ENCODE results near the gene TENT5C.

Gene TENT5C

DNA sequence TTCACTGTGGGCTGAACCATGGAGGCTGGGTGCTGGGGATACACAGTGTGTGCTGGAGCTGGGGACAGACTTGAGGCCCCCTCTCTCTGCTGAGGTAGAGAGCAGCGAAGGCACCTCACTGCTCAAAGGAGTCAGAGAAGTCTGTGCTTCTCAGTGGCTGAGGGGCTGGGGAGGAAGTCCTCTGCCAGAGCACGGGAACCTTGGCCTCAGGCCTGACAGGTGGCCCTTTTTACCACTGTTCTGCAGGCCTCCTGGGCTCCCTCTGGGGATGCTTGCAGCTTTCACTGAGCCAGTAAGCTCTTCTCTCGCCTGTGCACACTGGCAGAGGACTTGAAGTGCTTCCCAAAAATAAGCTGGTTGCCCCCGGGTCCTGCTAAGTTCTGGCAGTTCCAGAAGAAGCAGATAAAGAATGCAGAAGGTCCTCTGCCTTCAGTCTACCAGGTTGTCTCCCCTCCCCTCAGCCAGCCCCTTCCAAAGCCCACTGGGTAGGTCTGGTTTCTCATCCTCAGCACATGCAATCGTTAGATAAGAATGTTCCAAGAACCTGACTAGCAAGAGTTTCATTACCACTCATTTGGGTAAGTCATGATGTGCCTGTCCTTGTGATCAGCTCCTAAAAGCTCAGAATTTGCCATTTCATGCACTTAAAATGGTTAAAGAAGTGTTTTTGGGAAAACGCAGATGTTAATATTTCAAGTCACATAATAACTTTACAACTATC, 53.9 kb downstream of the TENT5C start:
- no peak for DNase-seq

DNA sequence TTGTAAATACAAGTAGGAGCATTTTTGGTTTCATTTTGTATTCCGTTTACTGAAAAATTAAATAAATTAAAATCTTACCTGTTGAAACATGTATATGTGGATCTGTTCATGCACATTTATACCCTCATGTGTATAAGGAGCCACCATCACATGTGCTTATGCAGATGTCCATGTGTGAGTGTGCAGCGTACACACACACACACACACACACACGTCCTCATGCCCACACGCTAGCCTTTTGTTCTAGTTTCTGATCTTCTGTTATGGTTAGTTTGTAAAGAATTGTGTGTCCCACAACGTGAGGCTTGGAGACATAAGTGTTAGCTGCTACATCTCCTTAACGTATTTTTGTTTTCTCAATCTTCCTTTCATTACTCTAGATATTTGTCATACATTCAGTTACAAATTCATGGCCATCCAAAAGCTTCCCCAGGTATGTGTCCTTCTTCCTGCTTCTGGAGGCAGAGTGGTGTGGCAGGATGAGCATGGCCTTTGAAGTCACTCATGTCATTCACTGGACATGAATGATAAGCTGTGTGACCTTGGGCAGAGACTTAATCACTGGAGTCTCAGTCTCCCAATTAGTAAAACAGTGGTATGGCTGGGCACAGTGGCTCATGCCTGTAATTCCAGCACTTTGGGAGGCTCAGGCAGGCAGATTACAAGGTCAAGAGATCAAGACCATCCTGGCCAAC, 54.6 kb downstream of the TENT5C start:
- no peak for DNase-seq

- DNase-seq = no peak
Observed at GRCh38 chr1:117661027-117661426, 55.2 kb downstream of the TENT5C start.

- no peak for DNase-seq
Observed at GRCh38 chr1:117662667-117663066, 56.8 kb downstream of the TENT5C start.

GRCh38 chr1:117663156-117663902, 57.5 kb downstream of the TENT5C start:
- DNase-seq = no peak

GRCh38 chr1:117664314-117664713, 58.5 kb downstream of the TENT5C start:
- DNase-seq = no peak

DNA sequence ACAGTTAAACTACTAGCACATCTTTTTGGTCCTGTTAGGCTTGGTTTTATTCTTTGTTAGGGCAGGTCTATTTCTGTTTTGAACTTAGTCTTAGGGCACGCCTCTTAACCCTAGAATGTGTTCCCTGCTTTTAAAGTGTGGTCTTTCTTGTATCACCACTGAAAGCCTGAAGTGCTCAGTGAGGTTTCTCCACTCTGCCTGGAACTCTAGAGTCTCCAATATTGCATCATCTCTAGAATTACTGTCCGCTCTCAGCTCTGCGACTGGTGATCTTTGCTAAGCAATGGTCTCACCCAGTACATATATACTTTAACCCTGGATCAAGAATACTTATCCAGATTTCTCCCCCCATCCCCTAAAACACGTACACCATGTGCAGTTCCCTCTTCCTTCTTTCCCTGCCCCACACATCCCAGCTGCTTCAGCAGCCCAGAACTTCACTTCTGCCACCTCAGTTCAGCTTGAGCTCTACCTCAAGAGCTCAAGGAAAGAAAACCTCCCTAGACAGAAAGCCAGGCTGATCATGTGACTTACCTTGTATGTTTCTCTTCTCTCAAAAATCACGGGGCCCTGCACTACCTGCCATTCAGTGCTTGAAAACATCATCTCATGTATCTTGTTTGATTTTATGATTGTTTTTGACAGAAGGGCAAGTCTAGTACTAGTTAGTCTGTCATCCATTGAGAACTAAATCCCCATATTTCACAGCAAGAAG, 59.9 kb downstream of the TENT5C start:
- no peak for DNase-seq

GRCh38 chr1:117669572-117669971, 63.7 kb downstream of the TENT5C start:
- no peak for DNase-seq

GRCh38 chr1:117670976-117671780, 65.3 kb downstream of the TENT5C start:
- no peak for DNase-seq

DNA sequence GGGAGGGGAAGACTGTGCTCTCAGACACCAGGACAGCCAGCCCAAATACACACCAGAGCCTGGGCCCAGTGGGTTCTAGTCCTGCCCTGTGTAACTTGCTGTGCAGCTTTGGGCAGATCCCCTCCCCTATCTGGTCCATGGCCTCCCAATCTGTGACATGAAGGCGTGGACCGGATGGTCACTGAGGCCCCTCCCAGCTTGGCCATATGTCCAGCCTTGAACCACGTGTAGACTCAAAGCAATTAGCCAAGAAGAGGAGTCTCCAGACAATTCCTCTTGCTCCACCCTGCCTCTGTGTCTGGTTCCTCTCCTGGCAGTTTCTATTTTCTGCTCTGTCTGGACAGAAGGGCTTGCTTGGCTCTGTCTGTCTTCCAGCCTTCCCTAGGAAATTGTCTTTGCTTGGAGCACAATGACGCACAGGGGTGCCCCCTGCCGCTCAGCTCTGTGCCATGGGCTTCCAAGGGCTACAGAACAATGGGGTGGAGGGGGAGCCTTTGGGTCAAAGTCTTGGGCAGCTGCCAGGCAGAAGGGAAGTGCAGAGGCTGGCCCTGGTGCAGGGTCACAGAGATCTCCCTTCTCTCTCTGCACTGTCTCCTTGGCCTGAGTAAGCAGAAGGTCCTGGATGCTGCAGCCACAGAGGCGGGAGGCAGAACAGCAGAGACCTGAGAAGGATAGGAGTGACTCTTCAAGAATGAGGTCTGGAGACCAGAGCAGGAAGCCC, 66.1 kb downstream of the TENT5C start:
- DNase-seq = no peak

- no peak for DNase-seq
Observed at GRCh38 chr1:117672756-117673155, 66.9 kb downstream of the TENT5C start.

- DNase-seq = no peak
Observed at GRCh38 chr1:117673405-117673804, 67.6 kb downstream of the TENT5C start.

DNA sequence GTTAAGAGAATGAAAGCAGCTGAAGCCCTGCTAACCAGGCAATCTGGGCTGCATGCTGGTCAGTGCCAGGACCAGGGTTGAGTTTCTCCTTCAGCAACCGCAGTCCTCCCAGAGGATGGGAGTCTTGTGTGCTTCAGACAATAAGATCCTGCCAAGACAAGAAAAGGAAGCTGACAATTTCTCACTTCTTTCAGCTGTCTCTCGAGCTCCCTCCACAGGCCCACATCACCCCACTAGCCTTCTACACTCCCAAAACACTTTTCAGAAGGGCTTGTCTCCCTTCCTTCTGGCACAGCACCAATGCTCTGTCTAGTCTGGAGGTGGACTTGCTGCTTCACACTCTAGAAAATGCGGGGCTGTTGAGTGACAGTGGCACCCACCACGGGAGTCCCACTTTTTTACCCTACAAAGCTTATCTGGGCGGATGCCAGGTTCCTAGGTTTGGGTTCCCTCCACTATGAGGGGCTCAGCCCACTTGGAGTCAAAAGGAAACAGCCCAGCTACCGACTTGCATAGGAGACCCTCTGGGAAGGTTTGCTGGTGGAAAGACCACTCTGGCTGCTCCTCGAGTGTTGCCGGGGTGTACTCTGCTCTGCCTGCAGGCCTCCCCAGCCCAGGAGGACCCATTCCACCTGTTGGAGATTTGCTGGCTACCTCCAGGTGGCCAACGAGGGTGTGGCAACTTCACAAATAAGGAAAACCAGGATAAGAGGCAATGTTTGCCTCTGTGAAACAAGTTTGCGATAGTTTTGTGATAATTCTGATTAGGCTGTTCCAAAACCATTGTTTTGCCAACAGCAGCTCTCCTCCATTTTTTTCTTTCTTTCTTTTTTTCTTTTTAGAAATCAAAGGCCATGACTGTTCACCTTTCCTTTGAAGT, 68.9 kb downstream of the TENT5C start:
- DNase-seq = no peak

GRCh38 chr1:117675907-117676430, 70.1 kb downstream of the TENT5C start:
- DNase-seq = no peak

GRCh38 chr1:117676615-117677130, 70.8 kb downstream of the TENT5C start:
- no peak for DNase-seq

All from left hindlimb (tissue), 1 donor.